Endothelial cell of umbilical vein (primary cell): ENCODE results near the gene TTC3. TPM values are rescaled to one million over a fixed set of nuclear protein-coding genes. Genes with fewer than 3 reads are reported as not detected.

Source experiments
- BruUV-seq: library from RNA; stranded (reverse); fragments of 400-500 nt; replicated peaks from 2 replicates; lab custom pipeline; 2021; lab: Mats Ljungman, UMichigan
- CTCF ChIA-PET: fragments of 300-600, 350-600 bp; sonication (Branson Sonifier 250); formaldehyde crosslinking; loops from one replicate; lab custom pipeline; 2021; ENCODE audit warnings: antibody characterized with exemption, inconsistent platforms; lab: Charles Lee
- POLR2A ChIA-PET: fragments of 300-600, 350-600 bp; sonication (Branson Sonifier 250); formaldehyde crosslinking; loops from one replicate; lab custom pipeline; 2021; ENCODE audit warnings: antibody characterized with exemption, inconsistent platforms; lab: Charles Lee
- DNase-seq: peaks from one replicate; pipeline ENCODE4 v3.0.0-alpha.2; 2011; ENCODE audit warnings: low read depth, low spot score
- FAIRE-seq: peaks from 2 replicates; lab custom pipeline; 2011; peaks lifted over from hg19 to GRCh38; lab: Jason Lieb, UNC
- H2AFZ ChIP-seq: 2 replicates; pipeline ENCODE4 v1.6.0; 2012; ENCODE audit warnings: low read depth, low read length, control low read depth, inconsistent platforms
- H3K27ac ChIP-seq: 2 replicates; pipeline ENCODE4 v1.5.1; 2011; ENCODE audit warnings: low read depth, mild to moderate bottlenecking, control low read depth, low read length, moderate library complexity; ENCODE audit not compliant: insufficient read depth
- H3K27me3 ChIP-seq, 2 experiments: 2 replicates each; pipeline versions ENCODE4 v1.6.0 to v1.6.1; 2011; ENCODE audit warnings: low read length in 2 of 2, mixed read lengths in 1 of 2; ENCODE audit not compliant: control insufficient read depth in 2 of 2, insufficient read depth in 2 of 2
- H3K36me3 ChIP-seq, 2 experiments: 2 replicates in 1 of 2; 3 replicates in 1 of 2; pipeline ENCODE4 v1.5.1; 2011; ENCODE audit warnings: low read length in 2 of 2, mild to moderate bottlenecking in 1 of 2, moderate library complexity in 1 of 2; ENCODE audit not compliant: control insufficient read depth in 2 of 2, insufficient read depth in 2 of 2; ENCODE audit errors: extremely low read depth in 1 of 2
- H3K4me1 ChIP-seq: 3 replicates; pipeline ENCODE4 v1.5.1; 2011; ENCODE audit warnings: mild to moderate bottlenecking, low read length; ENCODE audit not compliant: control insufficient read depth, insufficient read depth; ENCODE audit errors: extremely low read depth
- H3K4me2 ChIP-seq: 2 replicates; pipeline ENCODE4 v1.6.1; 2011; ENCODE audit warnings: low read length, control low read depth, mixed read lengths; ENCODE audit not compliant: insufficient read depth
- H3K4me3 ChIP-seq, 3 experiments: fragments of 200-600 bp in 1 of 3; sonication (generic), shearing (Covaris generic) in 1 of 3; replicated peaks in 1 of 3; 2 replicates each; pipeline ENCODE4 v1.5.1; 2011 to 2016; ENCODE audit warnings: control low read depth in 3 of 3, low read length in 3 of 3, mild to moderate bottlenecking in 2 of 3, inconsistent platforms in 1 of 3, low read depth in 1 of 3, moderate library complexity in 1 of 3; ENCODE audit not compliant: insufficient read depth in 1 of 3
- H3K79me2 ChIP-seq: 2 replicates; pipeline ENCODE4 v1.6.0; 2012; ENCODE audit warnings: low read length, inconsistent platforms; ENCODE audit not compliant: control insufficient read depth, insufficient read depth
- H3K9ac ChIP-seq: replicated peaks from 2 replicates; pipeline ENCODE3; 2011; ENCODE audit warnings: low read length, control low read depth; ENCODE audit not compliant: insufficient read depth; ENCODE audit errors: extremely low read depth
- H3K9me1 ChIP-seq: replicated peaks from 3 replicates; pipeline ENCODE4 v1.6.0; 2011; ENCODE audit warnings: mild to moderate bottlenecking, low read length; ENCODE audit not compliant: control insufficient read depth, insufficient read depth; ENCODE audit errors: extremely low read depth
- H3K9me3 ChIP-seq: replicated peaks from 2 replicates; pipeline ENCODE4 v1.5.1; 2012; ENCODE audit warnings: low read length, inconsistent platforms; ENCODE audit not compliant: control insufficient read depth, insufficient read depth
- H4K20me1 ChIP-seq: replicated peaks from 2 replicates; pipeline ENCODE3; 2011; ENCODE audit warnings: mild to moderate bottlenecking, low read length; ENCODE audit not compliant: control insufficient read depth, insufficient read depth; ENCODE audit errors: extremely low read depth
- JUN ChIP-seq: IDR thresholded peaks from 2 replicates; pipeline ENCODE4 v1.6.1; 2011; ENCODE audit warnings: borderline replicate concordance, low read depth; ENCODE audit not compliant: insufficient read length, insufficient read depth
- POLR2A ChIP-seq: IDR thresholded peaks from 2 replicates; pipeline ENCODE4 v1.6.1; 2012; ENCODE audit warnings: low read depth, mild to moderate bottlenecking, control low read depth, low read length
- dilution Hi-C: fragments of 300-500 bp; cut with MboI; formaldehyde crosslinking; loops from one replicate; pipeline ENCODE4 v1.15.0; 2019; ENCODE audit warnings: low sequenced_read_pairs; ENCODE audit not compliant: extremely low pct_ligation_motif_present
- intact Hi-C: fragments of 100-400 bp; cut with micrococcal nuclease; formaldehyde crosslinking; loops from one replicate; pipeline ENCODE4 v1.10.0; 2022
- polyA plus RNA-seq, 4 experiments: library from polyadenylated mRNA; depleted of rRNA in 3 of 4; stranded (reverse) in 3 of 4; unstranded in 1 of 4; fragments of >200 nt; gene quantifications; 2 replicates each; pipeline versions ENCODE4 v1.2.1 to v1.2.3, GENCODE V29; 2011 to 2012; ENCODE audit warnings: missing spikeins in 1 of 4
- total RNA-seq: library from RNA; stranded (reverse); gene quantifications from 2 replicates; pipeline ENCODE4 v1.2.3, GENCODE V29; 2021
- TF ChIP-seq, protein P1 (sequence below), 2 donors: IDR thresholded peaks; 1 replicate in 1 of 2; 2 replicates in 1 of 2; pipeline ENCODE4 v1.5.1; 2011; ENCODE audit warnings: low read length in 2 of 2, mild to moderate bottlenecking in 2 of 2, moderate library complexity in 2 of 2, control low read depth in 1 of 2, inconsistent platforms in 1 of 2, low read depth in 1 of 2; ENCODE audit not compliant: insufficient read depth in 1 of 2; ENCODE audit errors: extremely low read depth in 1 of 2

The TTC3 gene
- total and polyA plus RNA-seq, 2 donors (not counting 3 experiments of a cell fraction or from before 2014, with no cell fraction given), result 26.2 to 113 TPM

DNA sequence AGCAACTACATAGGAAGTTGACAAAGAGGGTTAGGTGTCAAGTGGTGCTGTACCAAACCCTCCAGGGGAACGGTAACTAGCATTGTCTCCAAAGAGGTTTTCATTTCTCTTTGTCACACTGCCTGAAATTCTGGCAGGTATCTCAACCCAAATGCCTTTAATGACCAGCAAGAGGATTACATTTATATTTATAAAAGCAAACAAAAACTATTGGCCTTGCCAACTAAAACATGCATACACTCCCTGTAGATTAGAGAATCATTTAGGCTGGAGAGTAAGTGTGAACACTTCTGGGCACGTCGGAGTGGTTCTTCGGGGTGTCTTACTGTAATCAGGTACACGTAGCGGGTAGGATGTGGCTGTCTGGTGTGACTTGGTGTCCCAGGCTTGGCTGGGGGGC is 109.2 kb downstream of the TTC3 start:
- Histone ChIP-seq H3K36me3 (peaks cover 7 to 10% of the 10 kb centered on the region in 2 experiments), H3K9me3 (no peaks in the 10 kb centered on the region), H3K9ac (no peak overlapping the region), H4K20me1 (no peaks in the 10 kb centered on the region), H3K9me1 (no peaks in the 10 kb centered on the region), H2AFZ (no peak overlapping the region), H3K4me3 (no peak overlapping the region), H3K4me2 (no peak overlapping the region), H3K27me3 (no peaks in the 10 kb centered on the region), H3K27ac (no peak overlapping the region), H3K4me1 (no peaks in the 10 kb centered on the region), H3K79me2 (no peaks in the 10 kb centered on the region)
- ChIA-PET CTCF (no interaction called here), POLR2A (no interaction called here)
- no peak for FAIRE-seq
- no peak for DNase-seq
- no peak for TF ChIP-seq POLR2A
- TF ChIP-seq, protein P1, sequence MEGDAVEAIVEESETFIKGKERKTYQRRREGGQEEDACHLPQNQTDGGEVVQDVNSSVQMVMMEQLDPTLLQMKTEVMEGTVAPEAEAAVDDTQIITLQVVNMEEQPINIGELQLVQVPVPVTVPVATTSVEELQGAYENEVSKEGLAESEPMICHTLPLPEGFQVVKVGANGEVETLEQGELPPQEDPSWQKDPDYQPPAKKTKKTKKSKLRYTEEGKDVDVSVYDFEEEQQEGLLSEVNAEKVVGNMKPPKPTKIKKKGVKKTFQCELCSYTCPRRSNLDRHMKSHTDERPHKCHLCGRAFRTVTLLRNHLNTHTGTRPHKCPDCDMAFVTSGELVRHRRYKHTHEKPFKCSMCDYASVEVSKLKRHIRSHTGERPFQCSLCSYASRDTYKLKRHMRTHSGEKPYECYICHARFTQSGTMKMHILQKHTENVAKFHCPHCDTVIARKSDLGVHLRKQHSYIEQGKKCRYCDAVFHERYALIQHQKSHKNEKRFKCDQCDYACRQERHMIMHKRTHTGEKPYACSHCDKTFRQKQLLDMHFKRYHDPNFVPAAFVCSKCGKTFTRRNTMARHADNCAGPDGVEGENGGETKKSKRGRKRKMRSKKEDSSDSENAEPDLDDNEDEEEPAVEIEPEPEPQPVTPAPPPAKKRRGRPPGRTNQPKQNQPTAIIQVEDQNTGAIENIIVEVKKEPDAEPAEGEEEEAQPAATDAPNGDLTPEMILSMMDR (IDR thresholded peaks at IDR 0.05; ENCODE audit: extremely low read depth in 1 of 2, insufficient read depth in 1 of 2, low read depth in 1 of 2, low read length in 2 of 2), result no peak
- no peak for TF ChIP-seq JUN
- intact Hi-C loops, result no loop called here
- dilution Hi-C loops, result no loop called here
- no TSS peak for BruUV-seq

DNA sequence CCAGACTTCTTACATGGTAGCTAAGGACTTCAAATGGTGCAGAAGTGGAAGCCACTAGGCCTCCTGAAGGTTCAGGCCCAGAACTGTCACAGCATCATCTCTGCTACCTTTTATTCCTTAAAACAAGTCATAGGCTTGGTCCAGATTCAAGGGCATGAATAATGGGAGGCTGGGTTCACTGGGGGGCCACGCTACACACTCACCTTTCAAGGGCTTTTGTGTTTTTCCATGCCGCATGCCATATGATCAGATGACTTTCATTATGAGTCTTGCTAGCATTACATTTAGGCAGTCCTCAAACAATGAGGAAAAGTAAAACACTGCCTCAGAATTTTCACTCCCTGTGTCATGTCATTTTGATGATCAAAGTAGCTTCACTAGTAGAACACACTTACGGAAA is 110.7 kb downstream of the TTC3 start:
- Histone ChIP-seq H4K20me1 (no peaks in the 10 kb centered on the region), H3K9me3 (no peaks in the 10 kb centered on the region), H3K9ac (no peak overlapping the region), H3K27ac (no peak overlapping the region), H3K4me1 (no peaks in the 10 kb centered on the region), H3K9me1 (no peaks in the 10 kb centered on the region), H3K79me2 (no peaks in the 10 kb centered on the region), H3K4me2 (no peak overlapping the region), H2AFZ (no peak overlapping the region), H3K36me3 (peaks cover 7 to 15% of the 10 kb centered on the region in 2 experiments), H3K4me3 (no peak overlapping the region), H3K27me3 (no peaks in the 10 kb centered on the region)
- no TSS peak for BruUV-seq
- dilution Hi-C loops (no loop called here), intact Hi-C loops (no loop called here)
- CTCF ChIA-PET, result no interaction called here
- DNase-seq (no peak), FAIRE-seq (no peak)
- POLR2A ChIA-PET, result no interaction called here
- TF ChIP-seq POLR2A, result no peak
